AG04450 (cell line): ENCODE data around the gene MINK1. TPM values are rescaled to one million over a fixed set of nuclear protein-coding genes. Genes with fewer than 3 reads are reported as not detected.

Source experiments
- CTCF ChIA-PET: fragments of 300-600, 350-600 bp; formaldehyde crosslinking; extraction: SDS; loops from one replicate; lab custom pipeline; 2022; ENCODE audit warnings: antibody characterized with exemption, inconsistent platforms; lab: Charles Lee
- POLR2A ChIA-PET: fragments of 350-600 bp; formaldehyde crosslinking; extraction: SDS; loops from one replicate; lab custom pipeline; 2021; ENCODE audit warnings: antibody characterized with exemption, inconsistent platforms; lab: Yijun Ruan, JAX
- DNase-seq: peaks from one replicate; pipeline ENCODE4 v3.0.0-alpha.2; 2011; ENCODE audit warnings: low read depth, low spot score
- H3K27ac ChIP-seq: one replicate; pipeline ENCODE4 v1.5.1; 2012; ENCODE audit warnings: low read depth, low read length, control low read depth
- H3K27me3 ChIP-seq: one replicate; pipeline ENCODE4 v1.6.0; 2012; ENCODE audit warnings: low read length; ENCODE audit not compliant: control insufficient read depth, insufficient read depth
- H3K4me3 ChIP-seq: 2 replicates; pipeline ENCODE4 v1.5.1; 2011; ENCODE audit warnings: mild to moderate bottlenecking, low read depth, low read length, control low read depth
- H3K9me3 ChIP-seq: 2 replicates; pipeline ENCODE4 v1.5.1; 2012; ENCODE audit warnings: low read length; ENCODE audit not compliant: control insufficient read depth, insufficient read depth
- CTCF ChIP-seq: IDR thresholded peaks from 2 replicates; pipeline ENCODE4 v1.5.1; 2011; ENCODE audit warnings: low read depth, low read length, control low read depth, inconsistent platforms
- polyA plus RNA-seq: library from polyadenylated mRNA; depleted of rRNA; stranded (reverse); fragments of >200 nt; gene quantifications from 2 replicates; pipeline ENCODE4 v1.2.3, GENCODE V29; 2011

The MINK1 gene
- polyA plus RNA-seq, 1 experiment = 29.4 TPM

- Histone ChIP-seq H3K27ac (peak within 1 kb of the TSS; percentile 98), H3K27me3 (no peaks in the 10 kb centered on the region), H3K9me3 (no peaks in the 10 kb centered on the region; the same call in 1 of the 2 replicates), H3K4me3 (peak within 1 kb of the TSS; percentile 92)
- TF ChIP-seq CTCF = no peak
- POLR2A ChIA-PET = interaction anchor here (1.0 to 2.4 kb wide), 12 partner anchors 9 to 144 kb away, joined by 3 to 55 read pairs (median 5); partner anchors contain the start of genes ENO3, INCA1, KIF1C and PFN1
- peak; percentile 99 for DNase-seq
- CTCF ChIA-PET = interaction anchor here (0.6 to 2.8 kb wide), 6 partner anchors 16 to 314 kb away, joined by 3 to 25 read pairs (median 4); partner anchors contain the start of gene CAMTA2
Observed at GRCh38 chr17:4939796-4940554, 106.8 kb downstream of the MINK1 start, which contains the start of the genes RNF167 and SLC25A11. RNF167 (plus strand) TSS chr17:4940268; CDS start chr17:4940910, 642 bp downstream. SLC25A11 (minus strand) TSS chr17:4940046; CDS start chr17:4939910, 136 bp downstream.

- Histone ChIP-seq H3K4me3 (peak overlapping the region; percentile 92), H3K27ac (peak overlapping the region; percentile 98), H3K27me3 (no peaks in the 10 kb centered on the region), H3K9me3 (no peaks in the 10 kb centered on the region; the same call in 1 of the 2 replicates)
- no peak for TF ChIP-seq CTCF
- peak; percentile 72 for DNase-seq
- ChIA-PET POLR2A (interaction anchor here (0.7 to 2.4 kb wide), 12 partner anchors 9 to 145 kb away, joined by 3 to 55 read pairs (median 5); partner anchors contain the start of genes ENO3, INCA1, KIF1C and PFN1), CTCF (interaction anchor here (0.9 to 2.8 kb wide), 3 partner anchors 17 to 151 kb away, joined by 3 to 25 read pairs (median 5); no protein-coding TSS in a partner anchor)
Observed at GRCh38 chr17:4940555-4941318, 107.6 kb downstream of the MINK1 start.

- TF ChIP-seq CTCF = no peak
- H3K9me3 ChIP-seq = no peaks in the 10 kb centered on the region; the same call in 1 of the 2 replicates
- H3K27ac ChIP-seq = no peak overlapping the region
- DNase-seq = no peak
- H3K27me3 ChIP-seq = no peaks in the 10 kb centered on the region
- H3K4me3 ChIP-seq = peak overlapping the region; percentile 92
- ChIA-PET POLR2A (interaction anchor here (2.3 kb wide), 1 partner anchor 32 kb away, joined by 14 read pairs; no protein-coding TSS in a partner anchor), CTCF (no interaction called here)
Observed at GRCh38 chr17:4941319-4941610, 108.1 kb downstream of the MINK1 start.

GRCh38 chr17:4942760-4943508 is 109.8 kb downstream of the MINK1 start:
- POLR2A ChIA-PET = no interaction called here
- CTCF ChIA-PET = no interaction called here
- TF ChIP-seq CTCF = no peak
- H3K27me3 ChIP-seq = no peaks in the 10 kb centered on the region
- DNase-seq = no peak
- H3K9me3 ChIP-seq = peaks cover under 1% of the 10 kb centered on the region; the same call in 1 of the 2 replicates
- H3K4me3 ChIP-seq = no peak overlapping the region
- H3K27ac ChIP-seq = peak overlapping the region; percentile 47
